Measurements from ENCODE around the gene MAP1S. TPM values are rescaled to one million over a fixed set of nuclear protein-coding genes. Genes with fewer than 3 reads are reported as not detected.
"Not testable (repeated sequence)": the region's sequence is repeated elsewhere in the genome, so short reads cannot be mapped to it uniquely, and the experiment has no call there.

MAP1S gene
- total and polyA plus RNA-seq, 2 donors (not counting 1 experiment from before 2014, with no cell fraction given) = 10.5 to 18.3 TPM

DNA sequence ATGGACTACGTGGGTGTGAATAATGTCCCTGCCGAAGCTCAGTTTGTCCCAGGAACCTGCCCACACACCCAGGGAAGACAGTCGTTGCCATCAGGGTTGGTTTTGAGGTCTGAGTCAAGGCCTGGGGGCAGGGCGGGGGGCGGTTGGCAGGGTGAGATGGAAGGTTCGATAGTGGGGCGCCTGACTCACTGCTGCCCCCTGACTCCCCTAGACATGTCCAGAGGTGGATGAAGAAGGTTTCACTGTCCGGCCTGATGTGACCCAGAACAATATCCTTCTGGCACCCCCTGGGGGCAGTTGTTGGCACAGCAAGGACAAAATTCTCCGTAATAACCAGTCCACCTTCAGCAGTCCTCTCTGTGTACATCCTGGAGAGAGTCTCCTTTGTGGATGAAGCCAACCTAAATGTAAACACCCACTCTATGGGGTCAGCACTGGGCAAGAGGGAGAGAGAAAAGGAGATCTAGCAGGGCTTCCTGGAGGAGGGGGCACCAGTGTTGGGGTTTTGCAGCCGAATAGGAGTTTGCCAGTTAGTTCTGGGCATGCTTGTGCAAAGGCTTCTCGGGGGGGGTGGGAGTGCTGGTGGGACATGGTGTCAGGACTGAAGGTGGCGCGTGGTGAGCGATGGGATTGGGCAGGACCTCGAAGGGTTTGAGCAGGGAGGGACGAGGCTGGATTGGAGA lies 56.1 kb downstream of the MAP1S start:
- Histone ChIP-seq H2AFZ (ENCODE audit: low read length) (no peak overlapping the region), H3K27ac (ENCODE audit: insufficient read depth, low read length) (no peak overlapping the region), H3K9me3 (ENCODE audit: control insufficient read depth, insufficient read depth, low read depth, low read length) (no peaks in the 10 kb centered on the region), H4K20me1 (ENCODE audit: control insufficient read depth, extremely low read depth, insufficient read depth, low read length) (no peaks in the 10 kb centered on the region), H3K4me1 (ENCODE audit: control insufficient read depth, extremely low read depth, insufficient read depth, low read length) (peaks cover 3% of the 10 kb centered on the region), H3K79me2 (ENCODE audit: control insufficient read depth, insufficient read depth, low read length) (no peaks in the 10 kb centered on the region), H3K4me2 (ENCODE audit: extremely low read depth, insufficient read depth, low read length) (no peak overlapping the region), H3K4me3 (replicated peaks in 1 of 4; ENCODE audit: control extremely low read depth in 1 of 4, insufficient read depth in 1 of 4, low read depth in 3 of 4, low read length in 4 of 4) (no peak overlapping the region), H3K9ac (ENCODE audit: insufficient read depth, low read length) (no peak overlapping the region), H3K36me3 (ENCODE audit: control insufficient read depth, insufficient read depth, low read length) (no peaks in the 10 kb centered on the region), H3K27me3 (ENCODE audit: control insufficient read depth, insufficient read depth, low read length) (no peaks in the 10 kb centered on the region)
- no peak for DNase-seq (ENCODE audit: low read depth in 2 of 2)
- TF ChIP-seq, protein P1, sequence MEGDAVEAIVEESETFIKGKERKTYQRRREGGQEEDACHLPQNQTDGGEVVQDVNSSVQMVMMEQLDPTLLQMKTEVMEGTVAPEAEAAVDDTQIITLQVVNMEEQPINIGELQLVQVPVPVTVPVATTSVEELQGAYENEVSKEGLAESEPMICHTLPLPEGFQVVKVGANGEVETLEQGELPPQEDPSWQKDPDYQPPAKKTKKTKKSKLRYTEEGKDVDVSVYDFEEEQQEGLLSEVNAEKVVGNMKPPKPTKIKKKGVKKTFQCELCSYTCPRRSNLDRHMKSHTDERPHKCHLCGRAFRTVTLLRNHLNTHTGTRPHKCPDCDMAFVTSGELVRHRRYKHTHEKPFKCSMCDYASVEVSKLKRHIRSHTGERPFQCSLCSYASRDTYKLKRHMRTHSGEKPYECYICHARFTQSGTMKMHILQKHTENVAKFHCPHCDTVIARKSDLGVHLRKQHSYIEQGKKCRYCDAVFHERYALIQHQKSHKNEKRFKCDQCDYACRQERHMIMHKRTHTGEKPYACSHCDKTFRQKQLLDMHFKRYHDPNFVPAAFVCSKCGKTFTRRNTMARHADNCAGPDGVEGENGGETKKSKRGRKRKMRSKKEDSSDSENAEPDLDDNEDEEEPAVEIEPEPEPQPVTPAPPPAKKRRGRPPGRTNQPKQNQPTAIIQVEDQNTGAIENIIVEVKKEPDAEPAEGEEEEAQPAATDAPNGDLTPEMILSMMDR (conservative IDR thresholded peaks at IDR 0.05 in 1 of 2, IDR thresholded peaks at IDR 0.05 in 1 of 2; ENCODE audit: low read depth in 1 of 2, low read length in 2 of 2) = peak; percentile 55 to 59
- no peak for TF ChIP-seq EZH2 (IDR thresholded peaks at IDR 0.05; ENCODE audit: low read length, missing control alignments)

DNA sequence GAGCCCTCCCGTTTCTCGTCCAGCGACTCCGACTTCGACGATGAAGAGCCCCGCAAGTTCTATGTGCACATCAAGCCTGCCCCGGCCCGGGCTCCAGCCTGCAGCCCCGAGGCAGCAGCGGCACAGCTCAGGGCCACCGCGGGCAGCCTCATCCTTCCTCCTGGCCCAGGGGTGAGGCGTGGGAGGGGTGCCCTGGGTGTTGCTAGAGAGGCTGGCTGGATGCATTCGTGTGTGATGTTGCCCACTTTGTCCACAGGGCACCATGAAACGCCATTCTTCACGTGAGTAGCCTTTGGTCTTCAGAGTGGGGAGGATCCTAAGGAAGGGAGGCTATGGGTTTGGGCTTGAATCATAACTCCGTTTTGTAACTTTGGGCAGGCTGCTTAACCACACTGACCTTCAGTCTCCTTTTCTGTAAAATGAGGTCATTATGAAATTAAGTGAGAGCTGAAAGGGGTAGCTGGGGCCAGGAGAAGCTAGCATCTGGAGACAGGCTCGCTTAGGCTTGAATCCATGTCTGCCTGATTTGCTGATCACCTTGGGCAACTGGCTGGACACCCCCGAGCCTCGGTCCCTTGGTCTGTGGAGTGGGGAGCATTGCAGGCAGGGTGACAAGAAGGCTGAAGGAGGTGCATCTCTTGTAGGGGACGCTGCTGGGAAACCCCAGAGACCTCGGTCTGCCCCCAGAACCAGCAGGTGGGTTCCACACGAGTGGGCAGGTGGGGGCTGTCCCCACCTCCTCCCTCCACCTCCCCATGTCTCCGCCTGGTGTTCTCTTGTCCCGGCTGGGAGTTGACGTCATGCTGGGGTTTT lies 56.9 kb downstream of the MAP1S start:
- no peaks in the 10 kb centered on the region for H4K20me1 ChIP-seq (ENCODE audit: control insufficient read depth, extremely low read depth, insufficient read depth, low read length)
- no peaks in the 10 kb centered on the region for H3K27me3 ChIP-seq (ENCODE audit: control insufficient read depth, insufficient read depth, low read length)
- H3K79me2 ChIP-seq (ENCODE audit: control insufficient read depth, insufficient read depth, low read length) = no peaks in the 10 kb centered on the region
- H2AFZ ChIP-seq (ENCODE audit: low read length) = no peak overlapping the region
- peaks cover 3% of the 10 kb centered on the region for H3K4me1 ChIP-seq (ENCODE audit: control insufficient read depth, extremely low read depth, insufficient read depth, low read length)
- H3K4me2 ChIP-seq (ENCODE audit: extremely low read depth, insufficient read depth, low read length) = no peak overlapping the region
- no peaks in the 10 kb centered on the region for H3K36me3 ChIP-seq (ENCODE audit: control insufficient read depth, insufficient read depth, low read length)
- TF ChIP-seq, protein P1 (conservative IDR thresholded peaks at IDR 0.05 in 1 of 2, IDR thresholded peaks at IDR 0.05 in 1 of 2; ENCODE audit: low read depth in 1 of 2, low read length in 2 of 2) = no peak
- no peak overlapping the region for H3K27ac ChIP-seq (ENCODE audit: insufficient read depth, low read length)
- no peak overlapping the region for H3K9ac ChIP-seq (ENCODE audit: insufficient read depth, low read length)
- H3K9me3 ChIP-seq (ENCODE audit: control insufficient read depth, insufficient read depth, low read depth, low read length) = no peaks in the 10 kb centered on the region
- H3K4me3 ChIP-seq (replicated peaks in 1 of 4; ENCODE audit: control extremely low read depth in 1 of 4, insufficient read depth in 1 of 4, low read depth in 3 of 4, low read length in 4 of 4) = no peak overlapping the region
- DNase-seq (ENCODE audit: low read depth in 2 of 2) = peak in 1 of 2 donors; percentile 66

DNA sequence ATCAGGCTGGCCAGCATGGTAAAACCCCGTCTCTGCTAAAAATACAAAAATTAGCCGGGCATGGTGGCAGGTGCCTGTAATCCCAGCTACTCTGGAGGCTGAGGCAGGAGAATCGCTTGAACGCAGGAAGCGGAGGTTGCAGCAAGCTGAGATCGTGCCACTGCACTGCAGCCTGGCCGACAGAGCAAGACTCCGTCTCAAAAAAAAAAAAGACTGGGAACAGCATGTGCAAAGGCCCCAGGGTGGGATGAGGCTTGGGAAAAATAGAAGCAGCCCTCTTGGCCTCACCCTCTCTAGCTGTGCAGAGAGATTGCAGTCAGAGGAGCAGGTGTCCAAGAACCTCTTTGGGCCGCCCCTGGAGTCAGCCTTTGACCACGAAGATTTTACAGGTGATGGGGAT lies 58.6 kb downstream of the MAP1S start:
- H3K9ac ChIP-seq (ENCODE audit: insufficient read depth, low read length) = not testable (repeated sequence)

More for the DNA sequence above, 58.6 kb downstream of the MAP1S start:
- not testable (repeated sequence) for H3K36me3 ChIP-seq (ENCODE audit: control insufficient read depth, insufficient read depth, low read length); H3K27me3 ChIP-seq (ENCODE audit: control insufficient read depth, insufficient read depth, low read length); H2AFZ ChIP-seq (ENCODE audit: low read length); H3K9me3 ChIP-seq (ENCODE audit: control insufficient read depth, insufficient read depth, low read depth, low read length); H3K4me2 ChIP-seq (ENCODE audit: extremely low read depth, insufficient read depth, low read length); H3K4me1 ChIP-seq (ENCODE audit: control insufficient read depth, extremely low read depth, insufficient read depth, low read length); DNase-seq (ENCODE audit: low read depth in 2 of 2); H3K4me3 ChIP-seq (replicated peaks in 1 of 4; ENCODE audit: control extremely low read depth in 1 of 4, insufficient read depth in 1 of 4, low read depth in 3 of 4, low read length in 4 of 4); H3K27ac ChIP-seq (ENCODE audit: insufficient read depth, low read length); H4K20me1 ChIP-seq (ENCODE audit: control insufficient read depth, extremely low read depth, insufficient read depth, low read length); H3K79me2 ChIP-seq (ENCODE audit: control insufficient read depth, insufficient read depth, low read length)

All from fibroblast of lung (primary cell).